Measurements from ENCODE around the gene MEIS1.

MEIS1 gene

GRCh38 chr2:66445076-66445924 lies 10.4 kb downstream of the MEIS1 start:
- no peak for DNase-seq

GRCh38 chr2:66445925-66446871 lies 11.3 kb downstream of the MEIS1 start:
- DNase-seq, result peak; percentile 27

- no peak for DNase-seq
Observed at GRCh38 chr2:66446941-66447340, 12.0 kb downstream of the MEIS1 start.

GRCh38 chr2:66447677-66448076 lies 12.8 kb downstream of the MEIS1 start:
- DNase-seq, result no peak

GRCh38 chr2:66448136-66448991 lies 13.4 kb downstream of the MEIS1 start:
- no peak for DNase-seq

- DNase-seq, result no peak
Observed at GRCh38 chr2:66452214-66452613, 17.3 kb downstream of the MEIS1 start.

- no peak for DNase-seq
Observed at GRCh38 chr2:66452917-66453316, 18.0 kb downstream of the MEIS1 start.

GRCh38 chr2:66455490-66455889 lies 20.6 kb downstream of the MEIS1 start:
- DNase-seq, result no peak

GRCh38 chr2:66456183-66457041 lies 21.5 kb downstream of the MEIS1 start:
- DNase-seq, result no peak

- DNase-seq, result no peak
Observed at GRCh38 chr2:66457545-66457944, 22.6 kb downstream of the MEIS1 start.

- DNase-seq, result no peak
Observed at GRCh38 chr2:66460031-66460430, 25.1 kb downstream of the MEIS1 start.

- no peak for DNase-seq
Observed at GRCh38 chr2:66461001-66461663, 26.2 kb downstream of the MEIS1 start.

GRCh38 chr2:66461664-66462500 lies 27.0 kb downstream of the MEIS1 start:
- DNase-seq, result no peak

GRCh38 chr2:66462501-66462825 lies 27.5 kb downstream of the MEIS1 start:
- no peak for DNase-seq

- DNase-seq, result no peak
Observed at GRCh38 chr2:66463206-66463755, 28.4 kb downstream of the MEIS1 start.

- DNase-seq, result no peak
Observed at GRCh38 chr2:66464930-66465637, 30.2 kb downstream of the MEIS1 start.

- no peak for DNase-seq
Observed at GRCh38 chr2:66466433-66466832, 31.5 kb downstream of the MEIS1 start.

GRCh38 chr2:66467718-66468117 lies 32.8 kb downstream of the MEIS1 start:
- DNase-seq, result no peak

- no peak for DNase-seq
Observed at GRCh38 chr2:66469214-66469902, 34.4 kb downstream of the MEIS1 start.

All from GF-D8 (cell line).